K562 (cell line): ENCODE results near the gene ELP5. TPM values are rescaled to one million over a fixed set of nuclear protein-coding genes. Genes with fewer than 3 reads are reported as not detected.

Experiments
- C11orf30 ChIP-seq: fragments of 450-650 bp; IDR thresholded peaks from 2 replicates; pipeline ENCODE4 v1.6.1; 2016; ENCODE audit warnings: low read depth, mild to moderate bottlenecking
- CBX1 ChIP-seq: sonication (generic); IDR thresholded peaks from 2 replicates; pipeline ENCODE4 v1.6.1; 2016; ENCODE audit warnings: antibody characterized with exemption, low read depth, mild to moderate bottlenecking
- E2F3 ChIP-seq: fragments of 250-450 bp; sonication (Bioruptor Pico); IDR thresholded peaks from 2 replicates; pipeline ENCODE4 v1.4.0; 2020; ENCODE audit warnings: mild to moderate bottlenecking
- EHMT2 ChIP-seq: fragments of 450-650 bp; IDR thresholded peaks from 2 replicates; pipeline ENCODE4 v1.6.1; 2018; ENCODE audit warnings: antibody characterized with exemption
- ERF ChIP-seq: fragments of 450-650 bp; formaldehyde crosslinking; IDR thresholded peaks from 2 replicates; pipeline ENCODE4 v1.4.0; 2020; ENCODE audit warnings: mild to moderate bottlenecking, mixed read lengths
- ETV5 ChIP-seq: sonication (generic); formaldehyde crosslinking; IDR thresholded peaks from 2 replicates; pipeline ENCODE4 v1.4.0; 2020; ENCODE audit warnings: low read depth, mild to moderate bottlenecking, missing genetic modification reagents
- EWSR1 ChIP-seq: fragments of 450-650 bp; IDR thresholded peaks from 2 replicates; pipeline ENCODE4 v1.6.1; 2018; ENCODE audit warnings: borderline replicate concordance, mild to moderate bottlenecking, low read depth, moderate library complexity; ENCODE audit not compliant: partially characterized antibody
- HLTF ChIP-seq: fragments of 450-650 bp; IDR thresholded peaks from 2 replicates; pipeline ENCODE4 v1.6.1; 2016
- KDM5B ChIP-seq: fragments of 200-600 bp; sonication (generic); IDR thresholded peaks from 2 replicates; pipeline ENCODE4 v1.6.1; 2012; ENCODE audit warnings: low read depth, mild to moderate bottlenecking, moderate library complexity, low read length, control low read depth, inconsistent platforms; ENCODE audit not compliant: insufficient replicate concordance
- MTA1 ChIP-seq: fragments of 450-650 bp; IDR thresholded peaks from 2 replicates; pipeline ENCODE4 v1.6.1; 2017; ENCODE audit warnings: borderline replicate concordance
- PBX2 ChIP-seq, 2 experiments: IDR thresholded peaks in 1 of 2; conservative IDR thresholded peaks in 1 of 2; 2 replicates each; pipeline ENCODE4 v1.6.1; 2016; ENCODE audit warnings: low read depth in 2 of 2, mild to moderate bottlenecking in 1 of 2, missing compliant biosample characterization in 1 of 2, missing genetic modification characterization in 1 of 2, moderate library complexity in 1 of 2
- PML ChIP-seq: IDR thresholded peaks from 2 replicates; pipeline ENCODE4 v1.6.1; 2012; ENCODE audit warnings: low read length, inconsistent platforms
- POU5F1 ChIP-seq: fragments of 150-350 bp; IDR thresholded peaks from 2 replicates; pipeline ENCODE4 v1.6.1; 2014; ENCODE audit warnings: borderline replicate concordance, low read length, low read depth, mild to moderate bottlenecking; ENCODE audit not compliant: partially characterized antibody
- SIX5 ChIP-seq, 2 experiments: IDR thresholded peaks; 2 replicates each; pipeline ENCODE4 v1.6.1; 2011; ENCODE audit warnings: low read length in 2 of 2, borderline replicate concordance in 1 of 2, low read depth in 1 of 2, mild to moderate bottlenecking in 1 of 2, moderate library complexity in 1 of 2; ENCODE audit not compliant: insufficient read depth in 1 of 2
- SMAD1 ChIP-seq: fragments of 150-350 bp; IDR thresholded peaks from 2 replicates; pipeline ENCODE4 v1.6.1; 2014; ENCODE audit warnings: low read length, low read depth; ENCODE audit not compliant: partially characterized antibody
- SREBF2 ChIP-seq: sonication (generic); formaldehyde crosslinking; IDR thresholded peaks from 2 replicates; pipeline ENCODE4 v1.4.0; 2020; ENCODE audit warnings: mild to moderate bottlenecking, missing genetic modification reagents
- TCF7L2 ChIP-seq: fragments of 150-350 bp; IDR thresholded peaks from 2 replicates; pipeline ENCODE4 v1.6.1; 2016; ENCODE audit warnings: low read depth, mild to moderate bottlenecking, low read length, moderate library complexity
- ZC3H4 ChIP-seq: sonication (generic); formaldehyde crosslinking; IDR thresholded peaks from 2 replicates; pipeline ENCODE4 v1.9.0; 2021; ENCODE audit warnings: missing genetic modification reagents, borderline replicate concordance
- ZNF133 ChIP-seq: fragments of 250-450 bp; sonication (Bioruptor Pico); IDR thresholded peaks from 2 replicates; pipeline ENCODE4 v1.4.0; 2020; ENCODE audit warnings: mild to moderate bottlenecking
- ZNF175 ChIP-seq: fragments of 200-800 bp; sonication (Bioruptor generic); IDR thresholded peaks from 2 replicates; pipeline ENCODE4 v1.6.1; 2016; ENCODE audit warnings: low read depth, mild to moderate bottlenecking, missing genetic modification characterization, missing compliant biosample characterization
- ZNF253 ChIP-seq: fragments of 250-450 bp; sonication (Bioruptor Pico); conservative IDR thresholded peaks from 2 replicates; pipeline ENCODE4 v1.6.1; 2021; ENCODE audit warnings: mild to moderate bottlenecking
- ZNF518B ChIP-seq: fragments of 250-450 bp; sonication (Bioruptor Pico); IDR thresholded peaks from 2 replicates; pipeline ENCODE4 v1.5.0; 2021; ENCODE audit warnings: mild to moderate bottlenecking, moderate library complexity
- ZSCAN29 ChIP-seq: fragments of 450-650 bp; IDR thresholded peaks from 2 replicates; pipeline ENCODE4 v1.6.1; 2017
- ZSCAN32 ChIP-seq: fragments of 450-650 bp; formaldehyde crosslinking; IDR thresholded peaks from 2 replicates; pipeline ENCODE4 v1.4.0; 2020; ENCODE audit warnings: mild to moderate bottlenecking, moderate library complexity
- polyA plus RNA-seq, 8 experiments: library from polyadenylated mRNA; depleted of rRNA in 4 of 8; stranded (reverse) in 5 of 8; unstranded in 3 of 8; fragments of >200 nt; fragmentation: Nextera tagmentation in 2 of 8; fragmentation: Illumina TruSeq in 1 of 8; extraction: Ambion mirVana in 2 of 8; extraction: Trizol in 1 of 8; gene quantifications; 2 replicates each; pipeline versions ENCODE4 v1.2.1 to v1.2.3, GENCODE V29; 2011 to 2014; ENCODE audit warnings: inconsistent platforms in 1 of 8, missing spikeins in 1 of 8
- total RNA-seq, 7 experiments: library from RNA; depleted of rRNA in 6 of 7; stranded (reverse); fragments of >200 nt in 6 of 7; fragmentation: Illumina TruSeq in 2 of 7; extraction: Trizol in 2 of 7; gene quantifications; 2 replicates each; pipeline versions ENCODE4 v1.2.1 to v1.2.3, GENCODE V29; 2011 to 2021; ENCODE audit warnings: low replicate concordance in 1 of 7

ELP5 gene
- total and polyA plus RNA-seq, 9 of the 15 experiments (the other 6 are each of a cell fraction or from before 2014, with no cell fraction given): 25.7 to 77.9 (median 52.9) TPM

GRCh38 chr17:7242717-7243452 lies 9.1 kb upstream of the ELP5 start (continued):
- TF ChIP-seq ERF: no peak; the same call in 1 of the 2 replicates
- no peak for TF ChIP-seq SMAD1
- no peak for TF ChIP-seq ZSCAN32 (CRISPR knock-in tag)
- TF ChIP-seq PBX2 (CRISPR knock-in tag; IDR thresholded peaks at IDR 0.05; ENCODE audit: low read depth): no peak
- no peak for TF ChIP-seq PBX2 (tag; conservative IDR thresholded peaks at IDR 0.05; ENCODE audit: low read depth)
- TF ChIP-seq SIX5 (IDR thresholded peaks at IDR 0.05; ENCODE audit: borderline replicate concordance in 1 of 2, insufficient read depth in 1 of 2, low read depth in 1 of 2, low read length in 2 of 2): no peak
- no peak for TF ChIP-seq ETV5 (CRISPR knock-in tag)
- TF ChIP-seq POU5F1: no peak
- TF ChIP-seq HLTF: no peak
- no peak for TF ChIP-seq ZNF133 (CRISPR knock-in tag)
- 0 out of 2 replicates have a peak, but pooled peaks have one; percentile 53 for TF ChIP-seq MTA1
- TF ChIP-seq ZNF518B (CRISPR knock-in tag): no peak
- TF ChIP-seq ZNF253: no peak
- peak; percentile 84 for TF ChIP-seq C11orf30
- no peak for TF ChIP-seq EWSR1
- no peak for TF ChIP-seq ZSCAN29
- peak; percentile 59; the same call in 1 of the 2 replicates for TF ChIP-seq CBX1
- no peak for TF ChIP-seq KDM5B
- TF ChIP-seq EHMT2: no peak
- TF ChIP-seq SREBF2 (CRISPR knock-in tag): no peak
- no peak for TF ChIP-seq ZNF175 (CRISPR knock-in tag)
- TF ChIP-seq E2F3 (CRISPR knock-in tag): no peak
- TF ChIP-seq PML: no peak
- TF ChIP-seq TCF7L2: no peak
- no peak for TF ChIP-seq ZC3H4 (CRISPR knock-in tag)
